Measurements from ENCODE around the gene HOXB7. TPM values are rescaled to one million over a fixed set of nuclear protein-coding genes. Genes with fewer than 3 reads are reported as not detected.

Gene HOXB7
- total RNA-seq, 4 donors from 2014 or later = 10.7 to 22.8 (median 19.0) TPM

- Histone ChIP-seq H3K9me3 (no peaks in the 10 kb centered on the region), H3K36me3 (peaks cover 0 to 28% (median 0%) of the 10 kb centered on the region in 3 donors), H3K4me3 (peak overlapping the region in 1 of 4 donors; percentile 65), H3K27me3 (no peaks in the 10 kb centered on the region), H3K4me1 (peaks cover 0 to 60% (median 17%) of the 10 kb centered on the region in 4 donors), H3K27ac (peak overlapping the region in 2 of 4 donors; percentile 82 to 92)
- peak in 2 of 3 donors; percentile 39 to 49 for DNase-seq
- TF ChIP-seq POLR2A (IDR thresholded peaks at IDR 0.05) = no peak
Observed at GRCh38 chr17:48595278-48595999, 15.4 kb downstream of the HOXB7 start.

GRCh38 chr17:48594538-48595277 lies 16.1 kb downstream of the HOXB7 start:
- Histone ChIP-seq H3K4me1 (peaks cover 0 to 57% (median 17%) of the 10 kb centered on the region in 4 donors), H3K36me3 (peaks cover 0 to 28% (median 0%) of the 10 kb centered on the region in 3 donors), H3K4me3 (peak overlapping the region in 1 of 4 donors; percentile 45), H3K27ac (peak overlapping the region in 3 of 4 donors; percentile 50 to 92 (median 72)), H3K9me3 (no peaks in the 10 kb centered on the region), H3K27me3 (no peaks in the 10 kb centered on the region)
- TF ChIP-seq CTCF (IDR thresholded peaks at IDR 0.05) (no peak), POLR2A (IDR thresholded peaks at IDR 0.05) (no peak)
- DNase-seq = peak in 2 of 3 donors; percentile 47 to 48

GRCh38 chr17:48593840-48594537 lies 16.8 kb downstream of the HOXB7 start:
- Histone ChIP-seq H3K9me3 (no peaks in the 10 kb centered on the region), H3K4me1 (peaks cover 0 to 52% (median 17%) of the 10 kb centered on the region in 4 donors), H3K4me3 (peak overlapping the region in 3 of 4 donors; percentile 20 to 50 (median 45)), H3K36me3 (peaks cover 0 to 28% (median 0%) of the 10 kb centered on the region in 3 donors), H3K27ac (peak overlapping the region; percentile 34 to 92 (median 65)), H3K27me3 (no peaks in the 10 kb centered on the region)
- TF ChIP-seq CTCF (IDR thresholded peaks at IDR 0.05) (peak; percentile 71 to 86 (median 78)), POLR2A (IDR thresholded peaks at IDR 0.05) (no peak)
- peak; percentile 72 to 90 (median 81) for DNase-seq

GRCh38 chr17:48593126-48593829 lies 17.5 kb downstream of the HOXB7 start, which contains the start of gene HOXB5:
Gene HOXB5 (minus strand): TSS chr17:48593779. CDS start chr17:48593682, 97 bp downstream.
- Histone ChIP-seq H3K36me3 (peaks cover 0 to 28% (median 0%) of the 10 kb centered on the region in 3 donors), H3K4me1 (peaks cover 0 to 45% (median 14%) of the 10 kb centered on the region in 4 donors), H3K27ac (peak within 1 kb of the TSS; percentile 34 to 92 (median 65)), H3K9me3 (no peaks in the 10 kb centered on the region), H3K27me3 (no peaks in the 10 kb centered on the region), H3K4me3 (peak within 1 kb of the TSS; percentile 20 to 50 (median 38))
- DNase-seq = peak in 2 of 3 donors; percentile 55 to 57
- TF ChIP-seq CTCF (IDR thresholded peaks at IDR 0.05) (no peak), POLR2A (IDR thresholded peaks at IDR 0.05) (no peak)

DNA sequence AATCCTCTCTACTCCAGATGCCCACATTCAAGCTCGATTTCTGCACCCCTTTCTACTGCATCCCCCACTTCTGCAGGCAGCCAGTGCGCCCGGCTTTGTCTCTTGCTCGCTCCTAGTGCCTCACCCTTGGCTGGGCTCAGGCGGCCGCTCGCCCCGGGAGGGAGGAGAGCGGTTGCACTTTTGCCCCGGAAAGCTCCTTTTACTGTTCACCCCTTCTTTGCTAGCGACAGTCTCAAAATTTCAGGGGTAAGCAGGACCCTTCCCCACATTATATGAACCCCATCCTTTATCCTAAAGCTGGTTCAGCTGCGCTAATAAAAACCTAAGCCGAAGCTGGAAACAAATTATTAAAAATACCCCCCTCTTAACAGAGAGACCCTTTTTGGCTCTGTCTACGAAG lies 18.2 kb downstream of the HOXB7 start:
- TF ChIP-seq CTCF (IDR thresholded peaks at IDR 0.05) (no peak), POLR2A (IDR thresholded peaks at IDR 0.05) (no peak)
- H3K27ac ChIP-seq = peak overlapping the region; percentile 34 to 92 (median 62)
- H3K9me3 ChIP-seq = no peaks in the 10 kb centered on the region
- H3K4me1 ChIP-seq = peaks cover 0 to 44% (median 11%) of the 10 kb centered on the region in 4 donors
- peaks cover 0 to 28% (median 0%) of the 10 kb centered on the region in 3 donors for H3K36me3 ChIP-seq
- no peaks in the 10 kb centered on the region for H3K27me3 ChIP-seq
- peak overlapping the region; percentile 6 to 50 (median 32) for H3K4me3 ChIP-seq
- DNase-seq = peak in 1 of 3 donors; percentile 44

Measured in Peyer's patch (tissue), 4 donors.